ENCODE results near the gene QRFP.

Gene QRFP

GRCh38 chr9:130933114-130934046 lies 36.8 kb upstream of the QRFP start:
- DNase-seq (ENCODE audit: low read depth in 2 of 3, low spot score in 2 of 3), result no peak

- no peak for DNase-seq (ENCODE audit: low read depth in 2 of 3, low spot score in 2 of 3)
Measured at GRCh38 chr9:130932255-130933079, 35.9 kb upstream of the QRFP start.

- no peak for DNase-seq (ENCODE audit: low read depth in 2 of 3, low spot score in 2 of 3)
Measured at GRCh38 chr9:130931508-130932254, 35.1 kb upstream of the QRFP start.

GRCh38 chr9:130930804-130931349 lies 34.3 kb upstream of the QRFP start:
- DNase-seq (ENCODE audit: low read depth in 2 of 3, low spot score in 2 of 3), result no peak

GRCh38 chr9:130930132-130930803 lies 33.7 kb upstream of the QRFP start:
- DNase-seq (ENCODE audit: low read depth in 2 of 3, low spot score in 2 of 3), result no peak

GRCh38 chr9:130929571-130930038 lies 33.0 kb upstream of the QRFP start:
- no peak for DNase-seq (ENCODE audit: low read depth in 2 of 3, low spot score in 2 of 3)

- DNase-seq (ENCODE audit: low read depth in 2 of 3, low spot score in 2 of 3), result no peak
Measured at GRCh38 chr9:130927995-130928900, 31.6 kb upstream of the QRFP start.

GRCh38 chr9:130927338-130927737 lies 30.7 kb upstream of the QRFP start:
- no peak for DNase-seq (ENCODE audit: low read depth in 2 of 3, low spot score in 2 of 3)

- DNase-seq (ENCODE audit: low read depth in 2 of 3, low spot score in 2 of 3), result no peak
Measured at GRCh38 chr9:130925050-130925678, 28.6 kb upstream of the QRFP start.

- no peak for DNase-seq (ENCODE audit: low read depth in 2 of 3, low spot score in 2 of 3)
Measured at GRCh38 chr9:130924448-130924788, 27.8 kb upstream of the QRFP start.

GRCh38 chr9:130923611-130924447 lies 27.2 kb upstream of the QRFP start:
- DNase-seq (ENCODE audit: low read depth in 2 of 3, low spot score in 2 of 3), result no peak

GRCh38 chr9:130922893-130923610 lies 26.4 kb upstream of the QRFP start:
- DNase-seq (ENCODE audit: low read depth in 2 of 3, low spot score in 2 of 3), result no peak

GRCh38 chr9:130921989-130922892 lies 25.6 kb upstream of the QRFP start:
- no peak for DNase-seq (ENCODE audit: low read depth in 2 of 3, low spot score in 2 of 3)

- DNase-seq (ENCODE audit: low read depth in 2 of 3, low spot score in 2 of 3), result no peak
Measured at GRCh38 chr9:130921300-130921988, 24.8 kb upstream of the QRFP start.

- DNase-seq (ENCODE audit: low read depth in 2 of 3, low spot score in 2 of 3), result no peak
Measured at GRCh38 chr9:130920762-130921299, 24.2 kb upstream of the QRFP start.

GRCh38 chr9:130920233-130920632 lies 23.6 kb upstream of the QRFP start:
- no peak for DNase-seq (ENCODE audit: low read depth in 2 of 3, low spot score in 2 of 3)
